Measurements from ENCODE around the gene PTPN13.

The PTPN13 gene

DNA sequence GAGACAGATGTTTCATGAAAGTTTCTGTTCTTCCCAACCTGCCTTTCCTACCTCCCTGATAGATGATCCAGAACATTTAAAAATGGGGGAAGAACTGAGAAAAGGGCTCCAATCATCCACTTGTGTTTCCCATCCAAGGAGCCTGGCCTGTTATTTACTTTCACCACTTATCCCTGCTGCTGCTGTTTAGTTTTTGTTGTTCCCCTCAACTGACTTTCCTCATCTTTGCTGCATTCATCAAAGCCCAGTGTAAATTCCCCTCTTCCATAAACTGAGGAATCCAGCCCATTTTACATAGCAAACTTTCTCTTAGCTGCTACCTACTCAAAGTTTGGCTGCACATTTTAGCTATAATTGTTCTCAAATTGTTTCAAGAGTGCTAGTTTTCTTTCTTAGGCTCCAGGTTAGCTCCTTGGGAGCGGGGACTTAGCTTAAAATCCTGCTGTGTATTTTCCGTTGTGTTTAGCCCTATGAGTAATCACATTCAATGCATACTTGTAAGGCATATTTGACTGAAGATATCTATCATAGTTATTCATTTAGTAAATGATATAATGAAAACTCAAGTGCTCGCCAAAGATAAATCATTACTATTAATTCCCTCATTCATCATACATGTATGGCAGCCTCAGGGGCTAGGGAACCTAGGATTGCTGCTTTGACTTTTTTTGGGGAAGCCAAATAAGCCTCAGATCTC is 1.4 kb upstream of the PTPN13 start:
- H3K9ac ChIP-seq (ENCODE audit: low read depth, low read length, poor library complexity, severe bottlenecking) = no peak overlapping the region
- TF ChIP-seq, protein P1, sequence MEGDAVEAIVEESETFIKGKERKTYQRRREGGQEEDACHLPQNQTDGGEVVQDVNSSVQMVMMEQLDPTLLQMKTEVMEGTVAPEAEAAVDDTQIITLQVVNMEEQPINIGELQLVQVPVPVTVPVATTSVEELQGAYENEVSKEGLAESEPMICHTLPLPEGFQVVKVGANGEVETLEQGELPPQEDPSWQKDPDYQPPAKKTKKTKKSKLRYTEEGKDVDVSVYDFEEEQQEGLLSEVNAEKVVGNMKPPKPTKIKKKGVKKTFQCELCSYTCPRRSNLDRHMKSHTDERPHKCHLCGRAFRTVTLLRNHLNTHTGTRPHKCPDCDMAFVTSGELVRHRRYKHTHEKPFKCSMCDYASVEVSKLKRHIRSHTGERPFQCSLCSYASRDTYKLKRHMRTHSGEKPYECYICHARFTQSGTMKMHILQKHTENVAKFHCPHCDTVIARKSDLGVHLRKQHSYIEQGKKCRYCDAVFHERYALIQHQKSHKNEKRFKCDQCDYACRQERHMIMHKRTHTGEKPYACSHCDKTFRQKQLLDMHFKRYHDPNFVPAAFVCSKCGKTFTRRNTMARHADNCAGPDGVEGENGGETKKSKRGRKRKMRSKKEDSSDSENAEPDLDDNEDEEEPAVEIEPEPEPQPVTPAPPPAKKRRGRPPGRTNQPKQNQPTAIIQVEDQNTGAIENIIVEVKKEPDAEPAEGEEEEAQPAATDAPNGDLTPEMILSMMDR (conservative IDR thresholded peaks at IDR 0.05; ENCODE audit: low read length) = no peak
- no peak for TF ChIP-seq EZH2phosphoT487 (IDR thresholded peaks at IDR 0.05; ENCODE audit: borderline replicate concordance)
- no peaks in the 10 kb centered on the region for H3K79me2 ChIP-seq (ENCODE audit: insufficient read depth, low read length)
- H3F3A ChIP-seq (ENCODE audit: low read depth) = no peaks in the 10 kb centered on the region
- no peak overlapping the region for H3K4me2 ChIP-seq (ENCODE audit: low read depth, low read length, poor library complexity, severe bottlenecking)
- no peaks in the 10 kb centered on the region for H3K9me2 ChIP-seq (replicated peaks; ENCODE audit: low read depth, low read length)
- H3K4me3 ChIP-seq (ENCODE audit: low read length, poor library complexity, severe bottlenecking) = no peak overlapping the region
- no peaks in the 10 kb centered on the region for H4K20me1 ChIP-seq (ENCODE audit: insufficient read depth, low read length, poor library complexity, severe bottlenecking)
- H3K4me1 ChIP-seq (ENCODE audit: insufficient read depth, low read length, poor library complexity, severe bottlenecking) = no peaks in the 10 kb centered on the region
- H3K27me3 ChIP-seq (ENCODE audit: insufficient read depth, low read length, poor library complexity, severe bottlenecking) = no peaks in the 10 kb centered on the region
- H3K9me3 ChIP-seq (ENCODE audit: insufficient read depth, low read depth, low read length) = no peaks in the 10 kb centered on the region
- no peak overlapping the region for H2AFZ ChIP-seq (ENCODE audit: low read length)
- no peaks in the 10 kb centered on the region for H3K36me3 ChIP-seq (ENCODE audit: insufficient read depth, low read length)

DNA sequence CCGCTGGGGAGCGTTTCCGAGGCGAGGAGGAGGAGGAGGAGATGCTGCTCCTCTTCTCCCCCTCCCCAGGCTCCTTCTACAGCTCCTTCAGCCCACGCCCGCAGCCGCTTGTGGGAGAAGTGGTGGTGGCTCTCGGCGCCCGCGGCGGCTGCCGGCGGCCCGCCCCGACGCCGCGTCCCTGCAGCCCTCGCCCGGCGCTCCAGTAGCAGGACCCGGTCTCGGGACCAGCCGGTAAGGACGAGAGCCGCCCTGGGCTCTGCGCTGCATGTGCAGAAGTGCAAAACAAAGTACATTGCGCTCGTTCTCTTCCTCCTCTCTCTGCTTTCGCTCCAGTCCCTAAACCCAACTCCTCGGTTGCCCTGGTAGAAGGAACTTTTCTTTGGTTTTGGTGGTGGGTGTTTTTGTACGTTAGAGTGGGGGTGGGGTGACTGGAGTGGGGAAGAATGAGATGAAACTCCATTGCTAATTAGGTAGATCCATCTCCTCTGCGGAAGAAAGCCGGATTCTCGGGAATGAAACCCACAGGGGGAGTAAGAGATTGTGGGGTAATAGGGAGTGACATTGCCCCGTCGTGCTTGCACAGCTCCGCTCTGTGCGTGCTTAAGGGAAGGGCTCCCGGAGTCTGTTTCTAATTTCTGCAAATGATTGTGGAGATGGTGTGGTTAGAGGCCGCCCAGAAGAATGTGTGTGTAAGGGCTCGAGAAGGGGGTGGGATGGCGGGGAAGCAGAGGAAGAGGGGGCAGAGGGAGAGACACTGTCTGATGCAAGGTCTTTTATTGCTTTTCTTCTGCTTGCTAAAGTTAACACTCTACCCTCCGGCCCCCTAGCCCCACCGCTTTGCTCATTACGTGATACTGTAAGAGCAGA is 677 bp downstream of the PTPN13 start:
- Histone ChIP-seq H3K4me3 (ENCODE audit: low read length, poor library complexity, severe bottlenecking) (no peak overlapping the region), H4K20me1 (ENCODE audit: insufficient read depth, low read length, poor library complexity, severe bottlenecking) (no peaks in the 10 kb centered on the region), H2AFZ (ENCODE audit: low read length) (no peak overlapping the region), H3K79me2 (ENCODE audit: insufficient read depth, low read length) (no peaks in the 10 kb centered on the region), H3K9me3 (ENCODE audit: insufficient read depth, low read depth, low read length) (no peaks in the 10 kb centered on the region), H3K36me3 (ENCODE audit: insufficient read depth, low read length) (no peaks in the 10 kb centered on the region), H3K9ac (ENCODE audit: low read depth, low read length, poor library complexity, severe bottlenecking) (no peak overlapping the region), H3K9me2 (replicated peaks; ENCODE audit: low read depth, low read length) (no peaks in the 10 kb centered on the region), H3K4me2 (ENCODE audit: low read depth, low read length, poor library complexity, severe bottlenecking) (no peak overlapping the region), H3F3A (ENCODE audit: low read depth) (no peaks in the 10 kb centered on the region), H3K27me3 (ENCODE audit: insufficient read depth, low read length, poor library complexity, severe bottlenecking) (no peaks in the 10 kb centered on the region), H3K4me1 (ENCODE audit: insufficient read depth, low read length, poor library complexity, severe bottlenecking) (no peaks in the 10 kb centered on the region)
- TF ChIP-seq, protein P1 (conservative IDR thresholded peaks at IDR 0.05; ENCODE audit: low read length) = no peak
- TF ChIP-seq EZH2phosphoT487 (IDR thresholded peaks at IDR 0.05; ENCODE audit: borderline replicate concordance) = no peak

DNA sequence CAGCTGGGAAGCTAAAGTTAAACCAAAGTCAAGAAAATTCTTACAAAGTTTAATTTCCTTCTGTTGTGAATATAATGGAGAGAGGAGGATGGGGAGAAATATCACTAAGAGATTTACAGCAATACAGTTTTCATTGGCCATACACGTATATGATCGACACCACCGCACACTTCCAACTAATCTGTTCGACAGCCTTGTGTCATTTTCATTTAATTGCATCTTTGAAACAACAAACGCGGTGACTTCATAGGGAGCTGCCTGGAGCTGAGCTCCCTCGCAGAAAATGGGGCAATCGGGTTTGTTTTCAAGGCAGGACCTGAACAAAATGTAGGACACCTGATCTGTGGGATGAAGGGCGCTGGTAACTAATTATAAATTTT is 1.3 kb downstream of the PTPN13 start:
- Histone ChIP-seq H3K79me2 (ENCODE audit: insufficient read depth, low read length) (no peaks in the 10 kb centered on the region), H3K9me2 (replicated peaks; ENCODE audit: low read depth, low read length) (no peaks in the 10 kb centered on the region), H3K9me3 (ENCODE audit: insufficient read depth, low read depth, low read length) (no peaks in the 10 kb centered on the region), H4K20me1 (ENCODE audit: insufficient read depth, low read length, poor library complexity, severe bottlenecking) (no peaks in the 10 kb centered on the region), H3F3A (ENCODE audit: low read depth) (no peaks in the 10 kb centered on the region), H3K4me2 (ENCODE audit: low read depth, low read length, poor library complexity, severe bottlenecking) (no peak overlapping the region), H3K4me3 (ENCODE audit: low read length, poor library complexity, severe bottlenecking) (no peak overlapping the region), H2AFZ (ENCODE audit: low read length) (no peak overlapping the region), H3K36me3 (ENCODE audit: insufficient read depth, low read length) (no peaks in the 10 kb centered on the region), H3K9ac (ENCODE audit: low read depth, low read length, poor library complexity, severe bottlenecking) (no peak overlapping the region), H3K27me3 (ENCODE audit: insufficient read depth, low read length, poor library complexity, severe bottlenecking) (no peaks in the 10 kb centered on the region), H3K4me1 (ENCODE audit: insufficient read depth, low read length, poor library complexity, severe bottlenecking) (no peaks in the 10 kb centered on the region)
- TF ChIP-seq, protein P1 (conservative IDR thresholded peaks at IDR 0.05; ENCODE audit: low read length) = no peak
- no peak for TF ChIP-seq EZH2phosphoT487 (IDR thresholded peaks at IDR 0.05; ENCODE audit: borderline replicate concordance)

Data from Loucy (cell line).